ENCODE results near the gene UGT1A8.
"Not testable (repeated sequence)": the region's sequence is repeated elsewhere in the genome, so short reads cannot be mapped to it uniquely, and the experiment has no call there.

Gene UGT1A8

GRCh38 chr2:233740870-233741269, 123.4 kb downstream of the UGT1A8 start:
- no peak for TF ChIP-seq CTCF (IDR thresholded peaks at IDR 0.05; ENCODE audit: extremely low read depth, missing control alignments)

GRCh38 chr2:233743464-233744259, 126.2 kb downstream of the UGT1A8 start:
- no peak for DNase-seq (ENCODE audit: low spot score)
- no peak for TF ChIP-seq CTCF (IDR thresholded peaks at IDR 0.05; ENCODE audit: extremely low read depth, missing control alignments)

More at GRCh38 chr2:233740870-233741269, 123.4 kb downstream of the UGT1A8 start:
- no peak for DNase-seq (ENCODE audit: low spot score)

GRCh38 chr2:233745073-233745755, 127.8 kb downstream of the UGT1A8 start:
- TF ChIP-seq CTCF (IDR thresholded peaks at IDR 0.05; ENCODE audit: extremely low read depth, missing control alignments), result no peak
- no peak for DNase-seq (ENCODE audit: low spot score)

GRCh38 chr2:233745838-233746237, 128.4 kb downstream of the UGT1A8 start:
- not testable (repeated sequence) for DNase-seq (ENCODE audit: low spot score)

- no peak for DNase-seq (ENCODE audit: low spot score)
- TF ChIP-seq CTCF (IDR thresholded peaks at IDR 0.05; ENCODE audit: extremely low read depth, missing control alignments), result no peak
Measured at GRCh38 chr2:233746475-233747282, 129.2 kb downstream of the UGT1A8 start.

GRCh38 chr2:233747283-233747544, 129.8 kb downstream of the UGT1A8 start:
- no peak for DNase-seq (ENCODE audit: low spot score)
- TF ChIP-seq CTCF (IDR thresholded peaks at IDR 0.05; ENCODE audit: extremely low read depth, missing control alignments), result no peak

- DNase-seq (ENCODE audit: low spot score), result not testable (repeated sequence)
Measured at GRCh38 chr2:233750689-233751088, 133.3 kb downstream of the UGT1A8 start.

- DNase-seq (ENCODE audit: low spot score), result not testable (repeated sequence)
Measured at GRCh38 chr2:233751212-233752009, 134.0 kb downstream of the UGT1A8 start.
